ENCODE data around the gene ZNF618.

ZNF618 gene

DNA sequence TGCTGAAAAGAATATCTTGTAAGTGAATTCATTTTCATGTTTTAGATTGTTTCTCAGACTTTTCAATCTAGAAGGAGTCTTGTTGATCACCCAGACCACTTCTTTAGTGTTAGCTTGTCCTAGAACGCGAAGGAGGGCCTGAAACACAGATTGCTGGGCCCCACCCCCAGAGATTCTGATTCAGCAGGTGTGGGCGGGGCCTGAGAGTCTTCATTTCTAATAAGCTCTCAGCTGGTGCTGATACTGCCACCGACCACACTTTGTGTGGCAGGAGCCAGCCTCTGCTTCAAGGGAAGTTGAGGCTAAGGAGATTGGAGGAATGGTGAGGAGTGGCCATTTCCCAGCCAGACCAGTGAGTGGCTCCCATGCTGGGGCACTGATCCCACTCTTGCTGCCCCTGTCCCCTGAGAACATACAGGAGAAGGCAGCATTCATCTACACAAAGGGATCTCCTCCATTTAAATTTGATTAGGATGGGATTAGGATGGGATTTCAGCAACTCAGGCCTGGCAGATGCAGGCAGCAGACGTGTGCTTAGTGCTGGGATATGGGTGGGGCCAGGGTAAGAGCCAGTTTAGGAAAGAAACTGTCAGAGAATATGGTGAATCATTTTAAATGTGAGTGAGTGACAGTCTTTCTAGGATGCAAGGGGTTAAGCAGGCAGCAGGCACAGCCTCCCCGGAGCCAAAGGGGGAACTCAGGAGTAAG is 35.9 kb downstream of the ZNF618 start:
- no peak for DNase-seq (ENCODE audit: low spot score)

DNA sequence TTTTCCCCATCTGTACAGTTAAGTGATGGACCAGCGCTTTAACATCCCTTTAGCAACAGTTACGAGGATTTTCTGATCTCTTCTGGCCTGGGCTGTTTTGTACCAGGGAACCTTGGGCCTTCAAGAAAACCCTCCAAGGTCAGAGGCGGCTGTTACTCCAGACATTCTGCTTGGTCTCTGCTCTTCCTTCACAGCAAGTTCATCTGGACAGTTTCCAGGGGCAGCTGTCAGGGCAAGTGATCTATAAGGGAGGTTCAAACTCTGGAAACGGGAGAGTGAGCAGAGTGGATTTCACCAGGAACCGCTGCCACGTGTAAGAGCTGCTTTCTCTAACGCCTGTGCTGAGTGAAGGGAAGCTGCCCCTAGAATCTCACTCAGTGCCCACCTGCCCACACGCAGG is 36.7 kb downstream of the ZNF618 start:
- DNase-seq (ENCODE audit: low spot score) = no peak

DNA sequence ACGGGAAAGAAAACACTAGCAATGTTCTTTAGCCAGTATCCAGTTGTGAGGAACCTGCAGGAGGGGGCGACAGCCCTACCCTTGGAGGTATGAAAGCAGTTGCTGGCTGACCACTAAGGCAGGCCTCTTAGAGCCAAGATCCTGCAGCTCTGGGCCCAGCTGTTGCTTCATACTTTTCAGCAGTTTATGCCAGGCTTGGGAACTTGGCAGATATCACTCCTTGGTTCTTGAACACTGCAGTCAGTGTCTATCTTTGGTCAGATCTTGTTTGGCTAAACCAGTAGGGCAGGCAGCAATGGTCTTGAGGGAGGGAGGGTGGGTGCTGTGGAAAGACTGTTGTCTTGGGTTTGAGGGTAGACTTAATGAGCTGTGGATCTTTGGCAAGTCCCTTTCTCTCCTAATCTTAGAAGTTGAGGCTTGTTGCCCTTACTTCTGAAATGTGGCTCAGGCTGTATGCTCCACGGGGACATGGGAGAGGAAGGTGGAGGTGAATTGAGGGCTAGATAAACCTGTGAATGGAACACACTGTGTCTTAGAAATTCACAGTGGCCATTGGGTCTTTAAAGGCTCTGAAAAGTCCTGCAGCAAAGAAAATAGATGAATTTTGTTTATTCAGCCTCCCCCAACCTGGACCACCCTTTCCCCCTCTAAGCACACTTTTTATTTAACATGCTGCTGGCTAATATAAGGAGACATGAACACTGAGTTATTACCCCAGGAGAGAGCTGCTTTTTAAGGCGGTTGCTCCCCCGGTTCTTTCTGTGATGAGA is 37.5 kb downstream of the ZNF618 start:
- no peak for DNase-seq (ENCODE audit: low spot score)

DNA sequence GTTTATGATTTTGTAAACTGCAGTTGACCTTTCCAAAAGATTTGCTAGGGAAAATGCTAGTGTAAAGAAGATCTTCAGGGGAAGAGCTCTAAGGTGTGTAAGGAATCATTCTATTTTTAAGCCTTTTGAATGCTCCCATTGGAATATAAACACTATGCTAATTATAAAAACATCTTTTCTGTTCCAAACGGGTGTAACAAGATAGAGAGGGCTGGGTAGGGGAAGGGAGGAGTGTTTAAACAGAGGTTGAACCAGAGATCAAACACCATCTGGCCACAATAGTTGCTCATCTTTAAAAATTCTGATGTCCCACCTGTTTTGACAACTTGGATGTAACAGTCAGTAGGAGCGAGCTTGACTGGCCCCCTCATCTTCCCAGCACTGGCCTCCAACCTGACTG is 38.4 kb downstream of the ZNF618 start:
- no peak for DNase-seq (ENCODE audit: low spot score)

GRCh38 chr9:113915817-113916434 is 39.8 kb downstream of the ZNF618 start:
- DNase-seq (ENCODE audit: low spot score) = no peak

DNA sequence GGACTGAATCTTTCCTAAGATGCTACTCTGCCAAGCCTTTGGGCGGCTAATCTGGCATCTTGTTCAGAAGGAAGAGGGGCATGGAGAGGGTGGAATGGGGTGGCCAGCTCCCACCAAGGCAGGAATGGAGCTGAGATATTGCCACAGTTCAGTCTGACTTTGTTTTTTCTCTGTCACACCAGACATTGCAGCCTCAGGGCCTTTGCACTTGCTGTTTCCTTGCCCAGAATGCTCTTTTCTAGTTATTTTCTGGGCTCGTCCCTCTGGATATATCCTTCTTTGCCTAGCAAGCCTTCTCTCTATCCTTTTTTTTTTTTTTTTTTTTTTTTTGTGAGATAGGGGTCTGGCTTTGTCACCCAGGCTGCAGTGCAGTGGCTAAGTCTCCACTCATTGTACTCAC is 40.8 kb downstream of the ZNF618 start:
- no peak for DNase-seq (ENCODE audit: low spot score)

DNA sequence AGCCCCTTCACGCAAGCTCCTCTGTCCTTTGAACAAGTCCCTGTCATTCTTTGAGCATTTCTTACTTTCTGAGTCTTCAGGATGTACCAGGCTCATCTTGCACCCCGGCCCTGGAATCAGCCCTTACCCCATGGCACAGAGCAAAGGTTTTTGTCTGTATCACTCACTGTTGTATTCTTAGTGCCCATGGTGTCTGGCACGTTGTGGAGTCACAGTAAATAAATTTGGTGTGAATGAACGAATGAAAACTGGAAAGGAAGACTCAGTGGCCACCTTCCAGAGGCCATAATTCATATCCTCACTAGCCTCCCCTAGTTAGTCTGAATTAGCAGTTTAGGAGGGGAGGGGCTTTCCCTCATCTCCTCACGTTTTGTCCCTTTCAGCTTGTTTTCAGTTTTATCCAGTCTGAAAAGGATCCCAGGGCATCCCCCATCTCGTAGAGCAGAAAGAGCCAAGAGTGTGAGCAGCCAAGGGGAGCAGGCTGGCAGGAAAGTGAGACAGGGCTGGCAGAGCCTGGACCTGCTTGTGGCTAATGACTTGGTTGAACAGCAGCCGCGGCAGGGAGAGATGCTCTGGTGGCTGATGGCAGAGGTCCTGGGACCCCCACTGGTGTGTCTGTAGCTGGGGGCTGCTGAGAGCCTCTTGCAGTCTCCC is 42.7 kb downstream of the ZNF618 start:
- no peak for DNase-seq (ENCODE audit: low spot score)

GRCh38 chr9:113919382-113919781 is 43.3 kb downstream of the ZNF618 start:
- DNase-seq (ENCODE audit: low spot score) = no peak

DNA sequence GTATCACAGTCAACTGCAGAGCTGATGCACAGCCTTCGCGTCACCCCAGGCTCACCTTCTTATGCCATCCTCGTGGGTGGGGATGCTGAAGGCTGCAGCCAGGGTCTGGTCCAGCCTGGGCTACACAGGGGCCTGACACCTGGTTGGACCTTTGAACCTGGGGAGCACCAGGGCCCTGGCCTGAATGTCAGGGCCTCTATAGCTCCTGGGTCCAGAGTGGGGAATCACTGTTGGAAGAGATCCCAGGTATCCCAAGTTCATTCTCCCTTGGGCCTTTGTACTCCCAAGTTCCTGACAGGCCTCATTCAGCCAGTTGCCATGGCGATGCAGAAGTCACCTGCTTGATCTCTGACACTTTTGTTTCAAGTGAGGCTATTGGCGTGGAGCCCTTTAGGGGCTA is 43.8 kb downstream of the ZNF618 start:
- no peak for DNase-seq (ENCODE audit: low spot score)

GRCh38 chr9:113920872-113921271 is 44.8 kb downstream of the ZNF618 start:
- DNase-seq (ENCODE audit: low spot score) = no peak

DNA sequence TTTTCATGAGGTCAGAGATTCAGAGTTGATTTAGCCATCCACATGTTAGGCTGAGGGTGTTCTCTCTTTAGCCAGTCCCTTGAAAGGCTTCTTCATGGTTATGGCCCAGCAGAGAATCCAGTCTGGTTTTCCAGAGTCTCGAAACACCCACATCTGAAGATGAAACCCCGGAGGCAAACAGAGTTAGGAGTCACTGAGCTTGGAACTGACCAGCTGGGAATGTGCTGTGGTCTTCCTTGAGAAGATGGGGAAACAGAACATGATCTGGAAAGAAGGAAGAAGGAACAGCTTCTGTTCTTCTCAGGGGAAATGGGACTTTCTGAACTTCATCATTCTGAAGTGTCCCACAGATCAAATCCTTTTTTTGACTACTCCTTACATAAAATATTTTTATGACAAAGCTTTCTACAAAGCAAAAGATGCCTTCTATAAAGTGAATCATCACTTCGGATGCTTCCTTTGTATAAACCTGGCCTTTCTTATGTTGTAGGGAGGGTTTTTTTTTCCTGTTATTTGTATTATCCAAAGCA is 45.4 kb downstream of the ZNF618 start:
- no peak for DNase-seq (ENCODE audit: low spot score)

DNA sequence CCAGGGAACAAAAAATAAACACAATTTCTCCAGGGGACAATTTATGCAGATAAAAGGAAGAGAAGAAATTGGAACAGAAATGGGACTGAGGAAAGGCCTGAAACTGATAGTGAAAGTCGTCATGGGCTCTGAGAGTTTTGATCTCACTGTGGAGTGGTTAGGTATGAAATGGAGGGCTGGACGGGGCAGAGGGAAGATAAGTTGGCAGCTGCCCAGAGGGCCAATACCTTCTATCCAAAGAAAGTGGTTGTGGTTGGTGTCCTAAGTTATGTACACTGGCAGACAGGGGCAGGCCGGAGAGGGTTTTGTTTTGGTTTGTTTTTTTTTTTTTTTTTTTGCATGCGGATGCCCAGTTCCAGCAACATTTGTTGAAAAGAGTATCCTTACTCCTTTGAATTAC is 46.1 kb downstream of the ZNF618 start:
- DNase-seq (ENCODE audit: low spot score) = no peak

GRCh38 chr9:113926211-113926610 is 50.1 kb downstream of the ZNF618 start:
- no peak for DNase-seq (ENCODE audit: low spot score)

DNA sequence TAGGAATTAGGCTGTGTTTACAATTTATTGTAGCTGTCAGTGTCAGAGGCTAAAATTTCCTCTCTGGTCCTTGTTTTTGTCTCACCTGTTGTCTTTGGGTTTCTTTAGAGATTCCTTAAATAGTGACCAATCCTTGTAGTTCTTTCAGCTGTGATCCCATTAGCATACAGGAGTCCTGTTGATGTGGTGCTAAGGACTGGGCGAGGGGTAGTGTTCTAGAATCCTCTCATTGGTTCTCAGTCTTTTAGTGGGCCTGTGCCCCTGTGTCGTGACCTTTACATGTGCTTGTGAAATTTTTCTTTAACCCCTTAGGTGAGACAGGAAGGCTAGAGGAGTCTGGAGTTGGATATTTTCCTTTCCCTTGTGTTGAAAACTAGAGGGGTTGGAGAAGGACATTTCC is 51.2 kb downstream of the ZNF618 start:
- DNase-seq (ENCODE audit: low spot score) = no peak

- no peak for DNase-seq (ENCODE audit: low spot score)
These were observed 52.2 kb downstream of the ZNF618 start for GRCh38 chr9:113928269-113928668.

- DNase-seq (ENCODE audit: low spot score) = no peak
These were observed 53.7 kb downstream of the ZNF618 start for GRCh38 chr9:113929634-113930389.

DNA sequence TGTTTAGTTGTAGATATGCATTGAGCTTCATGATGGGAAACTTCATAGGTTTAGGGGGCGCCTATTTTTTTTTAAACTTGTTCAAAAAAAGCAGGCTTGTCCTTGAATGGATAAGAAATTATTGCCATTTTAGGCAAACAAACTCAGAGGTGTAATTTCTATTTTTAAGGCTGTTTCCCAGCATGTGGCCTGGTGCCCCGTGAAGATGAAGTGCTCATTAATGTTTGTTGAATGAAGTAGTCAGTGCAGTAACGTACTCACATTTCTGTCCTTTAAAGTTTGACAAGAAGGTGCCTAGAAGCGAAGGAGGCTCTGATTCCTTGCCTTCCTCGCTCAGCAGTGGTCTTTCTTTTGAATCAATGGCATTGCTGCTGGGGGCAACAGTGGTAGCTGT is 54.3 kb downstream of the ZNF618 start:
- no peak for DNase-seq (ENCODE audit: low spot score)

DNA sequence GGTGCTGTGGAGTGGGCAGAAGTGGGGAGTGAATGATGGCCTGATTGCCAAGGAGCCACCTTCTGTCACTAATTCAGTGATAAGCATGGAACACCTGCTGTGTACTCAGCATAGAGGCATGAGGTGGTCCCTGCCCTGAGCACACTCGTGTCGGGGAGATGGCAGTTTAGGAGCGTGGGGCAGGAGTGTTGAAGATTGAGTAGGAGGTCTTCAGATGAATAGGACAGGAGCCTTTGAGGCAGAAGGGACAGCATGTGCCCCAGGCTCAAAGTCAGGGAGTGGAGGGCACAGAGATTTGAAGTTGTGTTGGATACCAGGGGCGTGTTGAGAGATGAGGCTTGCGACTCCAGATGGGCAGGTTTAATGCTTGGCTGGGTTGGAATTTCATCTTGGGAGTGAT is 55.0 kb downstream of the ZNF618 start:
- DNase-seq (ENCODE audit: low spot score) = no peak

DNA sequence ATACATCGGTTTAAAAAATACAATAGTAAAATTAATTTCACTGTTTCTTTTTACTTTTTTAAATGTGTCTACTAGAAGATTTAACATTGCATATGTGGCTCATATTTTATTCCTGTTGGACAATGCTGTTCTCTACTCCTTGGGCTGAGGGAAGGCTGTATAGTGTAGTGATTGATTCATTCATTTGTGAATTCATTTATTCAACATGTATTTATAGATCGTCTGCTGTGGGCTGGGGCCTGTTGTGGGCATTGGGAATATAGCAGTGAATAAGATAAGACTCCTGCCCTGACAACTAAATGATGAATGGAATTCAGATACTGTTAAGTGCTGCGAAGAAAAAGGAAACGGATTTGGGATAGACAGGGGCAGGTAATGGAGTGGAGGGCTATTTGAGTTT is 55.7 kb downstream of the ZNF618 start:
- DNase-seq (ENCODE audit: low spot score) = no peak

DNA sequence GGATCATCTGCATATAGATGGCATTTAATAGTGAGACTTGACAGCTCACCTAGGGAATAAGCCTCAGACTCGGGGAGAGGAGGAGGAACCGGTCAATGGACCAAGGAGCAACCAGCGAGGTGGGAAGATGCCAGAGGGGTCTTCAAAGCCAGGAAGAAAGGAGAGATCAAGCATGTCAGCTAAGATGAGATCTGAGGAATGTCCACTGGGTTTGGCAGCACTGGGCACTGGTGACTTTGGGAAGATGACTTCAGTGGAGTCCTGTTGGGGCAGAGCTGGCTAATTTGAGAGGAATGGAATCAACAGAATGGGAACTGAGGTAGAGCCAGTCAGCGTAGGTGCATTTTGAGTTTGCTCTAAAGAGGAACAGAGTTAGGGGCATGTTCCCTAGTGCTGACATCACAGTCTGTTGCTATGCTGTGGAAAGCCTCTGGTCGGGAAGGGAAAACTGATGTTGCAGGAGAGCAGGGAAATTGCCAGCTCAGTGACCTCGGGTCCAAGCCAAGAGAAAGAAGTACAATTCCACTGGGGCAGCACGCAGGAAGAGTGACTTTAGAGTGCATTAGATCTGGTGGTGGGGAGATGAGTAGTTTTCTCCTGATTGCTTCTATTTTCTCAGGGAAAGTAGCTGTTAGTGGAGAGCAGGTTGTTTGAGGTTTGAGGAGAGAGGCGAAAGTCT is 56.9 kb downstream of the ZNF618 start:
- DNase-seq (ENCODE audit: low spot score) = no peak

- DNase-seq (ENCODE audit: low spot score) = no peak
These were observed 57.6 kb downstream of the ZNF618 start for GRCh38 chr9:113933671-113934070.
